Thoracic aorta endothelial cell (primary cell): Measurements from ENCODE around the gene C11orf87. TPM values are rescaled to one million over a fixed set of nuclear protein-coding genes. Genes with fewer than 3 reads are reported as not detected.

Experiments
- total RNA-seq: library from RNA; depleted of rRNA; stranded (reverse); fragments of >200 nt; gene quantifications from 2 replicates; pipeline ENCODE4 v1.2.3, GENCODE V29; 2012

Gene C11orf87
- total RNA-seq, result not detected in 2 replicates

DNA sequence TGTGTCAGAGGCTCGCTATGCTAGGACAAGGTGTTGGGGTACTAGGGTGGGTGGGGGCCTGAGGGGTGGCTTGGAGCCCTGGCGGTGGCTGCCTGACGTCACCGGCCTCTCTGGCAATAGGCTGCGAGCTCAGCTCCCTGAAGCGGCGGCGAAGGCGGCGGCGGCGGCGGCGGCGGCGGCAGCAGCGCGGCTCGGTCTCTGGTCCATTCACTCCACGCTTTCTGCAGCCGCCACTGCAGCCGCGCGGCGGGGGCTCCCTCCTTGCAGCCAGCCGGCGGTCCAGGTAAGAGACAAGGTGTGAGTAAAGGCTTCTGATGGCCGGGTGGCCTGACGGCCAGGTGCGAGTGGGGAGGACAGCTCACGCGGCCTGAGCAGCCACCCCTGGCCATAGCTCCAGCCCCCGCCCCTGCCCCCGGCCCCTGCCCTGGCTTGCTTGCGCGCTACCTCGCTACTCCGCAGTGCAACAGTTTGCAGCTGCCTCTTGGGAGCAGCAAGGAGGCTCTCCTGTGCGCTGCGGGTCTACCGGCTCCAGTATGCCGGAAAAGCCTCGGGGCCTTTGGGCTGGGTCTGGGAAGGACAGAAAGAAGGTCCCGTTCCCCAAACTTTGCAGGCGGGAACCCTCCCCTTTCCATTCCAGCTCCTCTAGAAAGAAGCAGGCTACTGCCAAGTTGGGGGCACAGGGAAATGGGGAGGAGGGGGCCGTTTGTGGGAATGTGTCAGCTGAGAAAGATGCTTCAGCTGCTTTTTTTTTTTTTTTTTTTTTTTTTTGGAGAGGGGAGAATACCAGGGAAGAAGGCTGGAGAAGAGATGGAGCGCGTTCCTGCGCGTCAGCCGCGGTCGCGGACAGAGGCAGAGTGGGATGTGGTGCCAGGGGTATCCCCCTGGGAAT lies at the start of gene C11orf87:
Gene C11orf87 (plus strand): TSS at position 210 of the 889 bp plus-strand sequence. CDS start 1,444 bp downstream, outside the sequence.

